GM12878 (cell line): Measurements from ENCODE around the gene LMAN1L. TPM values are rescaled to one million over a fixed set of nuclear protein-coding genes. Genes with fewer than 3 reads are reported as not detected.

Source experiments
- ATAC-seq: fragments of 200-7000 bp; cut with Tn5 transposase; 3 replicates; pipeline ENCODE4 v1.9.1; 2020; ENCODE audit warnings: mild to moderate bottlenecking, moderate library complexity
- BruUV-seq: library from RNA; stranded (reverse); fragments of 400-500 nt; replicated peaks from 2 replicates; lab custom pipeline; 2021; lab: Mats Ljungman, UMichigan
- CTCF ChIA-PET: fragments of 300-600 bp; sonication (Branson Sonifier 250); formaldehyde crosslinking; extraction: SDS; loops from one replicate; lab custom pipeline; 2021; ENCODE audit warnings: inconsistent platforms; lab: Yijun Ruan, JAX
- POLR2A ChIA-PET: fragments of 350-600 bp; formaldehyde crosslinking; extraction: SDS; loops from one replicate; lab custom pipeline; 2021; ENCODE audit warnings: inconsistent platforms; lab: Charles Lee
- RAD21 ChIA-PET: fragments of 300-600 bp; sonication (Branson Sonifier 250); formaldehyde crosslinking; loops from one replicate; lab custom pipeline; 2023; ENCODE audit warnings: antibody characterized with exemption; ENCODE audit not compliant: unreplicated experiment; lab: Charles Lee
- SMC1A ChIA-PET: fragments of 300-600 bp; sonication (Branson Sonifier 250); formaldehyde crosslinking; loops from one replicate; lab custom pipeline; 2023; ENCODE audit not compliant: unreplicated experiment, uncharacterized antibody; lab: Charles Lee
- DNase-seq: peaks from one replicate; pipeline ENCODE4 v3.0.0-alpha.2; 2011; ENCODE audit warnings: low read depth, low spot score
- FAIRE-seq: peaks from 3 replicates; lab custom pipeline; 2011; peaks lifted over from hg19 to GRCh38; lab: Jason Lieb, UNC
- H2AFZ ChIP-seq: 2 replicates; pipeline ENCODE4 v1.6.0; 2011; ENCODE audit warnings: low read depth, low read length, control low read depth; ENCODE audit not compliant: control insufficient read depth
- H3K27ac ChIP-seq: 2 replicates; pipeline ENCODE4 v1.5.1; 2011; ENCODE audit warnings: control low read depth; ENCODE audit not compliant: control insufficient read depth, insufficient read depth
- H3K27me3 ChIP-seq, 2 experiments: replicated peaks in 1 of 2; 2 replicates each; pipeline versions ENCODE4 v1.6.0 to v1.6.1; 2011; ENCODE audit warnings: low read length in 1 of 2; ENCODE audit not compliant: control insufficient read depth in 2 of 2, insufficient read depth in 2 of 2
- H3K36me3 ChIP-seq, 2 experiments: 2 replicates each; pipeline ENCODE4 v1.5.1; 2011; ENCODE audit warnings: low read length in 1 of 2; ENCODE audit not compliant: control insufficient read depth in 2 of 2, insufficient read depth in 2 of 2
- H3K4me1 ChIP-seq: 2 replicates; pipeline ENCODE4 v1.6.1; 2011; ENCODE audit warnings: mild to moderate bottlenecking, low read length, moderate library complexity, mixed read lengths; ENCODE audit not compliant: control insufficient read depth, insufficient read depth
- H3K4me2 ChIP-seq: 2 replicates; pipeline ENCODE4 v1.6.0; 2011; ENCODE audit warnings: control low read depth; ENCODE audit not compliant: control insufficient read depth, insufficient read depth
- H3K4me3 ChIP-seq: fragments of 200-600 bp; sonication (generic); 2 replicates; pipeline ENCODE4 v1.5.1; 2016
- H3K79me2 ChIP-seq: 2 replicates; pipeline ENCODE4 v1.6.0; 2011; ENCODE audit warnings: low read length; ENCODE audit not compliant: control insufficient read depth, insufficient read depth
- H3K9ac ChIP-seq: 2 replicates; pipeline ENCODE4 v1.8.0; 2011; ENCODE audit warnings: low read length, control low read depth, mixed read lengths; ENCODE audit not compliant: control insufficient read depth, insufficient read depth
- H3K9me3 ChIP-seq: replicated peaks from 3 replicates; pipeline ENCODE4 v1.5.1; 2011; ENCODE audit warnings: mild to moderate bottlenecking, low read length; ENCODE audit not compliant: control insufficient read depth, insufficient read depth
- H4K20me1 ChIP-seq: 2 replicates; pipeline ENCODE4 v1.6.0; 2011; ENCODE audit not compliant: control insufficient read depth, insufficient read depth
- BRCA1 ChIP-seq: IDR thresholded peaks from 2 replicates; pipeline ENCODE4 v1.6.1; 2011; ENCODE audit warnings: low read depth, low read length, improper control_type of control experiment
- FOS ChIP-seq: IDR thresholded peaks from 3 replicates; pipeline ENCODE4 v1.6.1; 2011; ENCODE audit warnings: borderline replicate concordance; ENCODE audit not compliant: insufficient read length; ENCODE audit errors: extremely low read depth
- FOXM1 ChIP-seq: IDR thresholded peaks from 2 replicates; pipeline ENCODE4 v1.6.1; 2012; ENCODE audit warnings: low read depth, mild to moderate bottlenecking, inconsistent platforms, low read length, moderate library complexity
- KAT2A ChIP-seq: conservative IDR thresholded peaks from 2 replicates; pipeline ENCODE4 v1.6.1; 2011; ENCODE audit warnings: low read depth, low read length; ENCODE audit not compliant: control insufficient read depth
- RB1 ChIP-seq: fragments of 450-650 bp; formaldehyde crosslinking; IDR thresholded peaks from 2 replicates; pipeline ENCODE4 v1.6.1; 2017; ENCODE audit warnings: mild to moderate bottlenecking, borderline replicate concordance
- WGBS: methylation state at CpG from one replicate; pipeline ENCODE4 v1.1.6; 2016; ENCODE audit warnings: low lambda C conversion rate; ENCODE audit not compliant: insufficient replicate concordance, insufficient coverage; ENCODE audit errors: missing lambda C conversion rate; 5-methylcytosine and 5-hydroxymethylcytosine counted together
- in situ Hi-C: fragments of 300-500 bp; cut with MboI; formaldehyde crosslinking; loops from 9 replicates; pipeline ENCODE4 v1.14.3; 2018; ENCODE audit warnings: mixed read lengths
- intact Hi-C: fragments of 100-400 bp; cut with micrococcal nuclease; formaldehyde crosslinking; loops from one replicate; pipeline ENCODE4 v1.14.2; 2022; ENCODE audit not compliant: unreplicated experiment
- polyA plus RNA-seq, 11 experiments: library from polyadenylated mRNA; depleted of rRNA in 4 of 11; unstranded in 6 of 11; stranded (reverse) in 5 of 11; fragments of >200 nt; fragmentation: Nextera tagmentation in 4 of 11; fragmentation: Illumina TruSeq in 1 of 11; extraction: Ambion mirVana in 4 of 11; extraction: Trizol in 1 of 11; gene quantifications; 1 replicate in 1 of 11; 2 replicates in 10 of 11; pipeline versions ENCODE4 v1.2.1 to v1.2.3, GENCODE V29; 2011 to 2016; ENCODE audit warnings: inconsistent platforms in 2 of 11, missing spikeins in 2 of 11, low read depth in 1 of 11
- total RNA-seq, 4 experiments: library from RNA; depleted of rRNA in 3 of 4; stranded (reverse); fragments of >200 nt in 3 of 4; fragmentation: Illumina TruSeq in 1 of 4; extraction: Trizol in 1 of 4; gene quantifications; 2 replicates each; pipeline versions ENCODE4 v1.2.1 to v1.2.3, GENCODE V29; 2013 to 2021
- TF ChIP-seq, protein P1 (sequence below): IDR thresholded peaks from 2 replicates; pipeline ENCODE4 v1.6.1; 2012; ENCODE audit warnings: low read depth, low read length, improper control_type of control experiment

The LMAN1L gene
- total and polyA plus RNA-seq, 10 of the 15 experiments (the other 5 are each of a cell fraction or from before 2014, with no cell fraction given) = not detected

DNA sequence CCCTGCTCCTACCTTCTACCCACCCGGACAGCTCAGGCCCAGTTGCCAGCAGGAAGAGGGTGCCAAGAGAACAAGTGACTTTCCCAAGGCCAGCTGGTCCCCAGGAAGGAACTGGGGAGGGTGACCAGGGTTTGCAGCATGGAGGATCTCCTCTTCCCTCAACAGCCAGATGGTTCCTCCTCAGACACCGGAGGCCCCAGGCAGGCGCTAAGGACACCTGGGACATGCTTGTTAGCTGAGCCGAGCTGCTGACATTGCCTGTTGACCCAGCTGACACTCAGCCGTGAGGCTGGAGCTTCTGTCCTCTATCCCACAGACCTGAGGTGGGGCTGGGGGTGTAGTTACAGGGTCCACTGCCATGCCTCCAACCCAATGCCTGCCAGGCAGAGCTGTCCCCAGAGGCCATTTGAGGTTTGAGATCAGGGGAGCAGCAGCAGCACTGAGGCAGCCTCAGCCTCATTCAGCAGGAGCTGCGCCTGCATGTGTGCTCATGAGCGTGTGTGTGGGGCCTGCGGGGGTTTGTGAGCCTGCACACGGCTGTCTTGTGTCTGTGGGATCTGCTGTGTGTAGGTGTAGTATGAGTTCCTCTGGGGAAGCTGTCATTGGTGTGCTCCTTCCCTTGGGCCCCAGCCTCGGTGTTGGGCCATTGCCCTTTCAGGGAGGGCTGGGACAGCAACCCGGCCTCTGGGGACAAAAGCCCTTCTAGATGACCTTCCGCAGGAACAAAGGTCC, 20.9 kb downstream of the LMAN1L start:
- WGBS = 52% methylated on average over 12 of the region's 12 CpGs
- Histone ChIP-seq H3K4me1 (no peaks in the 10 kb centered on the region), H4K20me1 (no peaks in the 10 kb centered on the region), H3K79me2 (no peaks in the 10 kb centered on the region), H3K27ac (no peak overlapping the region), H3K9ac (no peak overlapping the region), H3K9me3 (no peaks in the 10 kb centered on the region), H3K36me3 (no peaks in the 10 kb centered on the region), H3K4me3 (no peak overlapping the region), H2AFZ (no peak overlapping the region), H3K4me2 (no peak overlapping the region), H3K27me3 (no peaks in the 10 kb centered on the region)
- FAIRE-seq (no peak), ATAC-seq (no peak), DNase-seq (no peak)
- ChIA-PET SMC1A (interaction anchor here (0.5 to 2.6 kb wide), 3 partner anchors 24 to 67 kb away, joined by 3 to 12 read pairs (median 3); no protein-coding TSS in a partner anchor), POLR2A (interaction anchor here (1.1 kb wide), 1 partner anchor 40 kb away, joined by 4 read pairs; no protein-coding TSS in a partner anchor), CTCF (interaction anchor here (0.6 to 2.1 kb wide), 4 partner anchors 22 to 68 kb away, joined by 3 to 17 read pairs (median 10); no protein-coding TSS in a partner anchor), RAD21 (interaction anchor here (0.8 to 1.5 kb wide), 3 partner anchors 56 to 68 kb away, joined by 3 to 5 read pairs (median 5); no protein-coding TSS in a partner anchor)
- intact Hi-C loops (no loop called here), in situ Hi-C loops (no loop called here)
- no TSS peak for BruUV-seq
- TF ChIP-seq BRCA1 = no peak
- TF ChIP-seq FOXM1 = no peak
- TF ChIP-seq FOS = no peak
- no peak for TF ChIP-seq KAT2A
- TF ChIP-seq, protein P1, sequence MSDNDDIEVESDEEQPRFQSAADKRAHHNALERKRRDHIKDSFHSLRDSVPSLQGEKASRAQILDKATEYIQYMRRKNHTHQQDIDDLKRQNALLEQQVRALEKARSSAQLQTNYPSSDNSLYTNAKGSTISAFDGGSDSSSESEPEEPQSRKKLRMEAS = no peak
- TF ChIP-seq RB1 = no peak
